Gastrocnemius medialis (tissue), 4 donors: Measurements from ENCODE around the gene NIT1.

Source experiments
- CTCF ChIP-seq, 5 experiments: fragments of 450-650 bp in 3 of 5; fragments of 200-600 bp in 2 of 5; sonication (generic) in 2 of 5; IDR thresholded peaks in 4 of 5; conservative IDR thresholded peaks in 1 of 5; 1 replicate in 4 of 5; 2 replicates in 1 of 5; pipeline ENCODE4 v1.5.1; 2016 to 2019; ENCODE audit warnings: antibody characterized with exemption in 5 of 5, mild to moderate bottlenecking in 3 of 5, moderate library complexity in 3 of 5
- POLR2A ChIP-seq, 2 donors: fragments of 450-650 bp; IDR thresholded peaks; one replicate each; pipeline ENCODE4 v1.6.1; 2017; ENCODE audit warnings: antibody characterized with exemption in 2 of 2, mild to moderate bottlenecking in 2 of 2, moderate library complexity in 2 of 2

- no peak for TF ChIP-seq CTCF (IDR thresholded peaks at IDR 0.05 in 4 of 5, conservative IDR thresholded peaks at IDR 0.05 in 1 of 5)
- TF ChIP-seq POLR2A (IDR thresholded peaks at IDR 0.05): no peak
These were observed 3.3 kb upstream of the NIT1 start for GRCh38 chr1:161114556-161114955.
